CD4-positive, alpha-beta T cell treated with Interleukin-6 for 4 hours (primary cell): ENCODE data around the gene RPL27A.

ENCODE experiments used
- DNase-seq: peaks from one replicate; pipeline ENCODE4 v3.0.0-alpha.2; 2020; ENCODE audit warnings: mixed read lengths

RPL27A gene

GRCh38 chr11:8702598-8702915 is 20.0 kb downstream of the RPL27A start:
- DNase-seq, result no peak

- DNase-seq, result no peak
Observed at GRCh38 chr11:8704136-8704535, 21.5 kb downstream of the RPL27A start.

- DNase-seq, result no peak
Observed at GRCh38 chr11:8705146-8705545, 22.6 kb downstream of the RPL27A start.

- DNase-seq, result no peak
Observed at GRCh38 chr11:8706673-8707432, 24.3 kb downstream of the RPL27A start.

- DNase-seq, result no peak
Observed at GRCh38 chr11:8707541-8708191, 25.1 kb downstream of the RPL27A start.

- no peak for DNase-seq
Observed at GRCh38 chr11:8709002-8709672, 26.5 kb downstream of the RPL27A start.

GRCh38 chr11:8709777-8710176 is 27.2 kb downstream of the RPL27A start:
- no peak for DNase-seq

GRCh38 chr11:8711895-8712442 is 29.4 kb downstream of the RPL27A start:
- DNase-seq, result no peak

- no peak for DNase-seq
Observed at GRCh38 chr11:8712506-8712905, 29.9 kb downstream of the RPL27A start.

- DNase-seq, result no peak
Observed at GRCh38 chr11:8713760-8714454, 31.3 kb downstream of the RPL27A start.

- DNase-seq, result no peak
Observed at GRCh38 chr11:8714622-8715225, 32.1 kb downstream of the RPL27A start.

- DNase-seq, result no peak
Observed at GRCh38 chr11:8715501-8715900, 32.9 kb downstream of the RPL27A start.

GRCh38 chr11:8717544-8717875 is 34.9 kb downstream of the RPL27A start:
- no peak for DNase-seq

GRCh38 chr11:8717876-8718753 is 35.5 kb downstream of the RPL27A start:
- DNase-seq, result no peak

- no peak for DNase-seq
Observed at GRCh38 chr11:8719211-8719649, 36.6 kb downstream of the RPL27A start.

- DNase-seq, result no peak
Observed at GRCh38 chr11:8719721-8720120, 37.1 kb downstream of the RPL27A start.

GRCh38 chr11:8720352-8720751 is 37.8 kb downstream of the RPL27A start:
- DNase-seq, result no peak

- no peak for DNase-seq
Observed at GRCh38 chr11:8720868-8721608, 38.4 kb downstream of the RPL27A start.

- DNase-seq, result no peak
Observed at GRCh38 chr11:8721609-8722500, 39.3 kb downstream of the RPL27A start.

- no peak for DNase-seq
Observed at GRCh38 chr11:8722809-8723208, 40.2 kb downstream of the RPL27A start.
